ENCODE measurements around the gene TIGD2.

The TIGD2 gene

GRCh38 chr4:89162496-89162895 is 51.2 kb downstream of the TIGD2 start:
- TF ChIP-seq CTCF (IDR thresholded peaks at IDR 0.05): no peak
- Histone ChIP-seq H3K27ac (no peak overlapping the region), H3K4me3 (no peak overlapping the region)
- DNase-seq (ENCODE audit: low spot score): no peak

GRCh38 chr4:89162987-89163386 is 51.7 kb downstream of the TIGD2 start:
- no peak overlapping the region for H3K4me3 ChIP-seq
- no peak for TF ChIP-seq CTCF (IDR thresholded peaks at IDR 0.05)
- no peak overlapping the region for H3K27ac ChIP-seq
- no peak for DNase-seq (ENCODE audit: low spot score)

GRCh38 chr4:89164400-89164799 is 53.1 kb downstream of the TIGD2 start:
- H3K4me3 ChIP-seq: no peak overlapping the region
- no peak for DNase-seq (ENCODE audit: low spot score)
- no peak overlapping the region for H3K27ac ChIP-seq
- no peak for TF ChIP-seq CTCF (IDR thresholded peaks at IDR 0.05)
